Progenitor cell of endocrine pancreas (in vitro differentiated cells): ENCODE results near the gene EGFR. TPM values are rescaled to one million over a fixed set of nuclear protein-coding genes. Genes with fewer than 3 reads are reported as not detected.

Experiments
- DNase-seq: peaks from one replicate; pipeline ENCODE4 v3.0.0; 2021; ENCODE audit warnings: low spot score; ENCODE audit not compliant: unreplicated experiment
- H3K27ac Mint-ChIP-seq: 2 replicates; pipeline ENCODE4 v1.8.0; 2021; ENCODE audit warnings: mild to moderate bottlenecking, moderate library complexity, mixed read lengths
- H3K27me3 Mint-ChIP-seq: 2 replicates; pipeline ENCODE4 v1.8.0; 2021; ENCODE audit warnings: mixed read lengths
- H3K36me3 Mint-ChIP-seq: 2 replicates; pipeline ENCODE4 v1.8.0; 2022; ENCODE audit warnings: mixed read lengths; ENCODE audit not compliant: insufficient read depth
- H3K4me1 Mint-ChIP-seq: 2 replicates; pipeline ENCODE4 v1.8.0; 2021; ENCODE audit warnings: low read depth, mixed read lengths
- H3K4me3 Mint-ChIP-seq: 2 replicates; pipeline ENCODE4 v1.8.0; 2021; ENCODE audit warnings: low read depth, mild to moderate bottlenecking, moderate library complexity, mixed read lengths
- H3K9me3 Mint-ChIP-seq: 2 replicates; pipeline ENCODE4 v1.8.0; 2021; ENCODE audit warnings: low read depth, mixed read lengths
- CTCF ChIP-seq: fragments of 200-600 bp; sonication (generic); IDR thresholded peaks from one replicate; pipeline ENCODE4 v1.5.0; 2021; ENCODE audit warnings: antibody characterized with exemption, mild to moderate bottlenecking; ENCODE audit not compliant: unreplicated experiment
- total RNA-seq: library from RNA; stranded (reverse); gene quantifications from 2 replicates; pipeline ENCODE4 v1.2.1, GENCODE V29; 2021

Gene EGFR
- total RNA-seq, 1 donor from 2014 or later = 43.8 TPM

DNA sequence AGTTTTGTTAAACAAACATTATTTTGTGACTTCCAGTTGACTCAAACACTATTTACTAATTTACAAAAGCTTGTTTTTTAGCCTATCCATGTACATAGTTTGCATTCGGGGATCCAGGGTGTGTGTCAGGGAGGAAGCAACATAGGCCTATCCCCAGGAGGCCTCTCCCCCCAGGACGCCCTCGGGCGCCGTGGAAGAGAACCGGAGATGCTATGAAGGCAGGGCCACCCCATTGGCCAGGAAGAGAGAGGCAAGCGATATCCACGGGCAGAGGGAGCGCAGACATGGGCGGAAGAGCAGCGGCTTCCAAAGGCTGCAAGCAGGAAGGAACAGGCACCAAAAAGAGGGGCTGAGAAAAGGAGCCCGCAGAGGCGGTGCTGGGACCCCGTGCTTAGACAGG, 38.3 kb upstream of the EGFR start:
- H3K4me3 Mint-ChIP-seq = no peak overlapping the region
- H3K36me3 Mint-ChIP-seq = no peaks in the 10 kb centered on the region
- peaks cover 10% of the 10 kb centered on the region for H3K9me3 Mint-ChIP-seq
- H3K4me1 Mint-ChIP-seq = no peaks in the 10 kb centered on the region
- no peaks in the 10 kb centered on the region for H3K27me3 Mint-ChIP-seq
- no peak for DNase-seq
- H3K27ac Mint-ChIP-seq = peak overlapping the region; percentile 8
- no peak for TF ChIP-seq CTCF

GRCh38 chr7:54981913-54982312, 36.9 kb upstream of the EGFR start:
- Mint-ChIP-seq H3K27me3 (no peaks in the 10 kb centered on the region), H3K4me3 (no peak overlapping the region), H3K27ac (peak overlapping the region; percentile 30), H3K9me3 (peaks cover 10% of the 10 kb centered on the region), H3K36me3 (no peaks in the 10 kb centered on the region), H3K4me1 (no peaks in the 10 kb centered on the region)
- DNase-seq = no peak
- TF ChIP-seq CTCF = no peak

DNA sequence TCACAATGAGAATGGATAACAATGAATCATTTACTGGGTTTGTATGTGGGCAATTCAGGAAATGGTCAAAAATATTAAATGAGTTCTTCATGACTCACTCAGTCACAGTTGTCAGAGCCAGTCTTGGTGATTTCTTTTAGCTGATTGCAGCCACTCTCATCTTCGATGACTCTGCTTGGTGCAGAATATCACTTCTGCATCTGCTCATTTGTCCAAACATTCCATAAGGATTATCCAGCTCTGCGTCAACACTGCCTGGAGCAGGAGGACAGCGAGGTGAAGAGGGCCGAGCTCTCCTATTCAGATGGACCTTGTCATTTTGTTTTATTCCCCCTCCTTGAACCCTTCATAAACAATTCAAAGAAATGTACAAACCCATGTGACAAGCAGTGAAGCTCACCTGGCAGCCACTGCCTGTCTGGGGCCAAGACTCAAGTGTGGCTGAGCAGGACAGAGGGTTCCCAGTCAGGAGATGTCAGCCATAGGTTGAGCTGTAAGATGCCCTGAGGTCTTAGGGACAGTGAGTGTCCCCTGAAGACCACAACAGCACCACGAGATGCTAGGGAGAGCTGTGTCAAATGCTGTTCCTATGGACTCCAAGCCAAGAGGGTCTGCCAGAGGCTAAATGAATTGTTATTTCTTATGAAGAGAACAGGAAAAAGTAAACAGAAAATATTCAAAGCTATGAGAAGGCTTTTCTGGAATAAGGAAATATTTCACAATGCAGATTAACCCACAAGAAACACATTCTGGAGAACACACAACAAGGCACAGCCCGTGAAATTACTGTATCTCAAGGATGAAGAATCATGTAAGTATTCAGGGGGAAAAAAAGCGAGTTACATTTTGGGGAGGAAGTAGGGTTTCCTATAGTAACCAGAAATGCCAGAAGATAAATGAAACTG, 33.1 kb upstream of the EGFR start:
- no peaks in the 10 kb centered on the region for H3K36me3 Mint-ChIP-seq
- DNase-seq = no peak
- no peaks in the 10 kb centered on the region for H3K27me3 Mint-ChIP-seq
- peaks cover 10% of the 10 kb centered on the region for H3K9me3 Mint-ChIP-seq
- H3K4me1 Mint-ChIP-seq = peaks cover 6% of the 10 kb centered on the region
- TF ChIP-seq CTCF = no peak
- H3K4me3 Mint-ChIP-seq = no peak overlapping the region
- H3K27ac Mint-ChIP-seq = peak overlapping the region; percentile 11

GRCh38 chr7:54986716-54987115, 32.1 kb upstream of the EGFR start:
- Mint-ChIP-seq H3K27ac (no peak overlapping the region), H3K27me3 (no peaks in the 10 kb centered on the region), H3K4me1 (peaks cover 6% of the 10 kb centered on the region), H3K4me3 (no peak overlapping the region), H3K9me3 (peaks cover 10% of the 10 kb centered on the region), H3K36me3 (no peaks in the 10 kb centered on the region)
- no peak for TF ChIP-seq CTCF
- DNase-seq = no peak

GRCh38 chr7:54987772-54988171, 31.0 kb upstream of the EGFR start:
- Mint-ChIP-seq H3K4me1 (peaks cover 6% of the 10 kb centered on the region), H3K36me3 (no peaks in the 10 kb centered on the region)
- TF ChIP-seq CTCF = no peak

More at GRCh38 chr7:54987772-54988171, 31.0 kb upstream of the EGFR start:
- DNase-seq = no peak
- Mint-ChIP-seq H3K9me3 (peaks cover 10% of the 10 kb centered on the region), H3K27ac (no peak overlapping the region), H3K27me3 (no peaks in the 10 kb centered on the region), H3K4me3 (no peak overlapping the region)
